ENCODE measurements around the gene IFNG-AS1.

- TF ChIP-seq EZH2phosphoT487 (IDR thresholded peaks at IDR 0.05; ENCODE audit: insufficient read depth, low read depth) = no peak
- no peak for TF ChIP-seq EZH2 (IDR thresholded peaks at IDR 0.05; ENCODE audit: insufficient read depth, poor library complexity, severe bottlenecking)
Measured at GRCh38 chr12:67964456-67964855, 24.8 kb upstream of the IFNG-AS1 start.

All from GM23248 (cell line).